GM12878 (cell line): Measurements from ENCODE around the gene DIP2C. TPM values are rescaled to one million over a fixed set of nuclear protein-coding genes. Genes with fewer than 3 reads are reported as not detected.

Experiments used
- ATAC-seq: fragments of 200-7000 bp; cut with Tn5 transposase; 3 replicates; pipeline ENCODE4 v1.9.1; 2020; ENCODE audit warnings: mild to moderate bottlenecking, moderate library complexity
- BruUV-seq: library from RNA; stranded (reverse); fragments of 400-500 nt; replicated peaks from 2 replicates; lab custom pipeline; 2021; lab: Mats Ljungman, UMichigan
- CTCF ChIA-PET: fragments of 300-600 bp; sonication (Branson Sonifier 250); formaldehyde crosslinking; extraction: SDS; loops from one replicate; lab custom pipeline; 2021; ENCODE audit warnings: inconsistent platforms; lab: Yijun Ruan, JAX
- POLR2A ChIA-PET: fragments of 350-600 bp; formaldehyde crosslinking; extraction: SDS; loops from one replicate; lab custom pipeline; 2021; ENCODE audit warnings: inconsistent platforms; lab: Charles Lee
- RAD21 ChIA-PET: fragments of 300-600 bp; sonication (Branson Sonifier 250); formaldehyde crosslinking; loops from one replicate; lab custom pipeline; 2023; ENCODE audit warnings: antibody characterized with exemption; ENCODE audit not compliant: unreplicated experiment; lab: Charles Lee
- SMC1A ChIA-PET: fragments of 300-600 bp; sonication (Branson Sonifier 250); formaldehyde crosslinking; loops from one replicate; lab custom pipeline; 2023; ENCODE audit not compliant: unreplicated experiment, uncharacterized antibody; lab: Charles Lee
- DNase-seq: peaks from one replicate; pipeline ENCODE4 v3.0.0-alpha.2; 2011; ENCODE audit warnings: low read depth, low spot score
- FAIRE-seq: peaks from 3 replicates; lab custom pipeline; 2011; peaks lifted over from hg19 to GRCh38; lab: Jason Lieb, UNC
- H2AFZ ChIP-seq: 2 replicates; pipeline ENCODE4 v1.6.0; 2011; ENCODE audit warnings: low read depth, low read length, control low read depth; ENCODE audit not compliant: control insufficient read depth
- H3K27ac ChIP-seq: 2 replicates; pipeline ENCODE4 v1.5.1; 2011; ENCODE audit warnings: control low read depth; ENCODE audit not compliant: control insufficient read depth, insufficient read depth
- H3K27me3 ChIP-seq, 2 experiments: replicated peaks in 1 of 2; 2 replicates each; pipeline versions ENCODE4 v1.6.0 to v1.6.1; 2011; ENCODE audit warnings: low read length in 1 of 2; ENCODE audit not compliant: control insufficient read depth in 2 of 2, insufficient read depth in 2 of 2
- H3K36me3 ChIP-seq, 2 experiments: 2 replicates each; pipeline ENCODE4 v1.5.1; 2011; ENCODE audit warnings: low read length in 1 of 2; ENCODE audit not compliant: control insufficient read depth in 2 of 2, insufficient read depth in 2 of 2
- H3K4me1 ChIP-seq: 2 replicates; pipeline ENCODE4 v1.6.1; 2011; ENCODE audit warnings: mild to moderate bottlenecking, low read length, moderate library complexity, mixed read lengths; ENCODE audit not compliant: control insufficient read depth, insufficient read depth
- H3K4me2 ChIP-seq: 2 replicates; pipeline ENCODE4 v1.6.0; 2011; ENCODE audit warnings: control low read depth; ENCODE audit not compliant: control insufficient read depth, insufficient read depth
- H3K4me3 ChIP-seq: fragments of 200-600 bp; sonication (generic); 2 replicates; pipeline ENCODE4 v1.5.1; 2016
- H3K79me2 ChIP-seq: 2 replicates; pipeline ENCODE4 v1.6.0; 2011; ENCODE audit warnings: low read length; ENCODE audit not compliant: control insufficient read depth, insufficient read depth
- H3K9ac ChIP-seq: 2 replicates; pipeline ENCODE4 v1.8.0; 2011; ENCODE audit warnings: low read length, control low read depth, mixed read lengths; ENCODE audit not compliant: control insufficient read depth, insufficient read depth
- H3K9me3 ChIP-seq: replicated peaks from 3 replicates; pipeline ENCODE4 v1.5.1; 2011; ENCODE audit warnings: mild to moderate bottlenecking, low read length; ENCODE audit not compliant: control insufficient read depth, insufficient read depth
- H4K20me1 ChIP-seq: 2 replicates; pipeline ENCODE4 v1.6.0; 2011; ENCODE audit not compliant: control insufficient read depth, insufficient read depth
- ASH2L ChIP-seq: fragments of 300-600, 200-600 bp; sonication (generic); IDR thresholded peaks from 2 replicates; pipeline ENCODE4 v1.6.1; 2017; ENCODE audit warnings: low read depth, mild to moderate bottlenecking, borderline replicate concordance
- CBFB ChIP-seq: IDR thresholded peaks from 2 replicates; pipeline ENCODE4 v1.6.1; 2016; ENCODE audit warnings: antibody characterized with exemption, low read depth
- DPF2 ChIP-seq: fragments of 450-650 bp; IDR thresholded peaks from 2 replicates; pipeline ENCODE4 v1.6.1; 2017; ENCODE audit warnings: mild to moderate bottlenecking
- E2F8 ChIP-seq: fragments of 450-650 bp; IDR thresholded peaks from 2 replicates; pipeline ENCODE4 v1.6.1; 2018; ENCODE audit warnings: mild to moderate bottlenecking, low read depth, moderate library complexity; ENCODE audit not compliant: partially characterized antibody
- EGR1 ChIP-seq, 2 experiments: IDR thresholded peaks; 1 replicate in 1 of 2; 2 replicates in 1 of 2; pipeline ENCODE4 v1.6.1; 2011 to 2012; ENCODE audit warnings: low read depth in 2 of 2, low read length in 2 of 2, borderline replicate concordance in 1 of 2, mild to moderate bottlenecking in 1 of 2, moderate library complexity in 1 of 2
- FOXM1 ChIP-seq: IDR thresholded peaks from 2 replicates; pipeline ENCODE4 v1.6.1; 2012; ENCODE audit warnings: low read depth, mild to moderate bottlenecking, inconsistent platforms, low read length, moderate library complexity
- HSF1 ChIP-seq: fragments of 150-350 bp; IDR thresholded peaks from 2 replicates; pipeline ENCODE4 v1.6.1; 2014; ENCODE audit warnings: mild to moderate bottlenecking, low read depth, low read length
- KLF5 ChIP-seq: fragments of 450-650 bp; IDR thresholded peaks from 2 replicates; pipeline ENCODE4 v1.6.1; 2014; ENCODE audit warnings: mild to moderate bottlenecking; ENCODE audit not compliant: partially characterized antibody
- MYB ChIP-seq: fragments of 150-350 bp; IDR thresholded peaks from 2 replicates; pipeline ENCODE4 v1.6.1; 2014; ENCODE audit warnings: mild to moderate bottlenecking, low read depth, low read length, borderline replicate concordance
- RFX5 ChIP-seq: IDR thresholded peaks from 2 replicates; pipeline ENCODE4 v1.6.1; 2011; ENCODE audit warnings: low read depth, low read length, improper control_type of control experiment
- WGBS: methylation state at CpG from one replicate; pipeline ENCODE4 v1.1.6; 2016; ENCODE audit warnings: low lambda C conversion rate; ENCODE audit not compliant: insufficient replicate concordance, insufficient coverage; ENCODE audit errors: missing lambda C conversion rate; 5-methylcytosine and 5-hydroxymethylcytosine counted together
- in situ Hi-C: fragments of 300-500 bp; cut with MboI; formaldehyde crosslinking; loops from 9 replicates; pipeline ENCODE4 v1.14.3; 2018; ENCODE audit warnings: mixed read lengths
- intact Hi-C: fragments of 100-400 bp; cut with micrococcal nuclease; formaldehyde crosslinking; loops from one replicate; pipeline ENCODE4 v1.14.2; 2022; ENCODE audit not compliant: unreplicated experiment
- polyA plus RNA-seq, 11 experiments: library from polyadenylated mRNA; depleted of rRNA in 4 of 11; unstranded in 6 of 11; stranded (reverse) in 5 of 11; fragments of >200 nt; fragmentation: Nextera tagmentation in 4 of 11; fragmentation: Illumina TruSeq in 1 of 11; extraction: Ambion mirVana in 4 of 11; extraction: Trizol in 1 of 11; gene quantifications; 1 replicate in 1 of 11; 2 replicates in 10 of 11; pipeline versions ENCODE4 v1.2.1 to v1.2.3, GENCODE V29; 2011 to 2016; ENCODE audit warnings: inconsistent platforms in 2 of 11, missing spikeins in 2 of 11, low read depth in 1 of 11
- total RNA-seq, 4 experiments: library from RNA; depleted of rRNA in 3 of 4; stranded (reverse); fragments of >200 nt in 3 of 4; fragmentation: Illumina TruSeq in 1 of 4; extraction: Trizol in 1 of 4; gene quantifications; 2 replicates each; pipeline versions ENCODE4 v1.2.1 to v1.2.3, GENCODE V29; 2013 to 2021
- TF ChIP-seq, protein P1 (sequence below): IDR thresholded peaks from 2 replicates; pipeline ENCODE4 v1.6.1; 2011; ENCODE audit warnings: low read depth, low read length, improper control_type of control experiment, borderline replicate concordance

DIP2C gene
- total and polyA plus RNA-seq, 10 of the 15 experiments (the other 5 are each of a cell fraction or from before 2014, with no cell fraction given): 0.01 to 0.10 (median 0.06) TPM

- CTCF ChIA-PET: no interaction called here
- Histone ChIP-seq H3K9me3 (no peaks in the 10 kb centered on the region), H3K27me3 (peaks cover 0 to 2% of the 10 kb centered on the region in 2 experiments; a peak in 1 of 4 replicates), H3K79me2 (no peaks in the 10 kb centered on the region), H2AFZ (no peak overlapping the region), H3K9ac (no peak overlapping the region), H3K27ac (no peak overlapping the region), H3K4me2 (no peak overlapping the region), H3K4me3 (no peak overlapping the region), H3K4me1 (no peaks in the 10 kb centered on the region), H3K36me3 (no peaks in the 10 kb centered on the region), H4K20me1 (no peaks in the 10 kb centered on the region)
- DNase-seq (no peak), FAIRE-seq (no peak), ATAC-seq (no peak)
- no TSS peak for BruUV-seq
- SMC1A ChIA-PET: no interaction called here
- in situ Hi-C loops: no loop called here
- TF ChIP-seq E2F8 (no peak), EGR1 (IDR thresholded peaks at IDR 0.05; ENCODE audit: borderline replicate concordance in 1 of 2, low read depth in 2 of 2, low read length in 2 of 2) (no peak), ASH2L (no peak), FOXM1 (no peak), HSF1 (no peak), KLF5 (no peak), MYB (no peak), CBFB (no peak), DPF2 (no peak), RFX5 (no peak)
- TF ChIP-seq, protein P1, sequence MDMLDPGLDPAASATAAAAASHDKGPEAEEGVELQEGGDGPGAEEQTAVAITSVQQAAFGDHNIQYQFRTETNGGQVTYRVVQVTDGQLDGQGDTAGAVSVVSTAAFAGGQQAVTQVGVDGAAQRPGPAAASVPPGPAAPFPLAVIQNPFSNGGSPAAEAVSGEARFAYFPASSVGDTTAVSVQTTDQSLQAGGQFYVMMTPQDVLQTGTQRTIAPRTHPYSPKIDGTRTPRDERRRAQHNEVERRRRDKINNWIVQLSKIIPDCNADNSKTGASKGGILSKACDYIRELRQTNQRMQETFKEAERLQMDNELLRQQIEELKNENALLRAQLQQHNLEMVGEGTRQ: no peak
- WGBS: 38% methylated on average over 15 of the region's 19 CpGs
- intact Hi-C loops: no loop called here
- POLR2A ChIA-PET: no interaction called here
- RAD21 ChIA-PET: no interaction called here
Observed at GRCh38 chr10:686155-686931, 3.1 kb downstream of the DIP2C start.
